Naive thymus-derived CD8-positive, alpha-beta T cell (primary cell): ENCODE data around the gene HDAC8. TPM values are rescaled to one million over a fixed set of nuclear protein-coding genes. Genes with fewer than 3 reads are reported as not detected.

Source experiments
- ATAC-seq, 2 donors: fragments of 150-1000 bp; cut with Tn5 transposase in 1 of 2; sonication (Bioruptor Pico), chemical (Tn5 transposase) in 1 of 2; 1 replicate in 1 of 2; 2 replicates in 1 of 2; pipeline ENCODE4 v1.10.0; 2021; ENCODE audit warnings: mild to moderate bottlenecking in 2 of 2, moderate library complexity in 2 of 2
- POLR2A ChIA-PET: fragments of 350-600 bp; sonication (Branson Sonifier 250); formaldehyde crosslinking; loops from one replicate; lab custom pipeline; 2021; ENCODE audit warnings: antibody characterized with exemption; lab: Charles Lee
- DNase-seq, 10 donors: peaks; one replicate each; pipeline versions ENCODE4 v3.0.0 to v3.0.0-alpha.2; 2020 to 2022
- H3K27ac Mint-ChIP-seq, 10 donors: one replicate each; pipeline ENCODE4 v1.8.0; 2020 to 2022; ENCODE audit warnings: mild to moderate bottlenecking in 10 of 10, mixed read lengths in 10 of 10, moderate library complexity in 4 of 10, inconsistent platforms in 1 of 10
- H3K27me3 Mint-ChIP-seq, 5 donors: one replicate each; pipeline ENCODE4 v1.8.0; 2021 to 2022; ENCODE audit warnings: mixed read lengths in 5 of 5
- H3K36me3 Mint-ChIP-seq, 3 donors: one replicate each; pipeline ENCODE4 v1.8.0; 2020 to 2022; ENCODE audit warnings: mixed read lengths in 3 of 3, mild to moderate bottlenecking in 2 of 3, inconsistent platforms in 1 of 3
- H3K4me1 Mint-ChIP-seq, 4 donors: one replicate each; pipeline ENCODE4 v1.8.0; 2021 to 2022; ENCODE audit warnings: mixed read lengths in 4 of 4
- H3K4me3 Mint-ChIP-seq, 10 donors: one replicate each; pipeline ENCODE4 v1.8.0; 2020 to 2022; ENCODE audit warnings: mild to moderate bottlenecking in 10 of 10, mixed read lengths in 10 of 10, moderate library complexity in 6 of 10, inconsistent platforms in 1 of 10
- H3K9me3 Mint-ChIP-seq, 9 donors: one replicate each; pipeline ENCODE4 v1.8.0; 2020 to 2022; ENCODE audit warnings: mixed read lengths in 9 of 9, mild to moderate bottlenecking in 3 of 9, inconsistent platforms in 1 of 9, moderate library complexity in 1 of 9
- polyA plus RNA-seq, 3 donors: library from polyadenylated mRNA; unstranded; fragments of 300-500 nt; fragmentation: Illumina TruSeq; gene quantifications; one replicate each; pipeline ENCODE4 v1.2.3, GENCODE V29; 2021
- total RNA-seq, 8 experiments: library from RNA in 2 of 8; stranded (reverse) in 2 of 8; gene quantifications; one replicate each; pipeline ENCODE4 v1.2.3 and lab custom pipeline; 2021 to 2026

The HDAC8 gene
- total and polyA plus RNA-seq, 5 experiments from 2014 or later, result 11.5 to 21.9 (median 14.0) TPM

DNA sequence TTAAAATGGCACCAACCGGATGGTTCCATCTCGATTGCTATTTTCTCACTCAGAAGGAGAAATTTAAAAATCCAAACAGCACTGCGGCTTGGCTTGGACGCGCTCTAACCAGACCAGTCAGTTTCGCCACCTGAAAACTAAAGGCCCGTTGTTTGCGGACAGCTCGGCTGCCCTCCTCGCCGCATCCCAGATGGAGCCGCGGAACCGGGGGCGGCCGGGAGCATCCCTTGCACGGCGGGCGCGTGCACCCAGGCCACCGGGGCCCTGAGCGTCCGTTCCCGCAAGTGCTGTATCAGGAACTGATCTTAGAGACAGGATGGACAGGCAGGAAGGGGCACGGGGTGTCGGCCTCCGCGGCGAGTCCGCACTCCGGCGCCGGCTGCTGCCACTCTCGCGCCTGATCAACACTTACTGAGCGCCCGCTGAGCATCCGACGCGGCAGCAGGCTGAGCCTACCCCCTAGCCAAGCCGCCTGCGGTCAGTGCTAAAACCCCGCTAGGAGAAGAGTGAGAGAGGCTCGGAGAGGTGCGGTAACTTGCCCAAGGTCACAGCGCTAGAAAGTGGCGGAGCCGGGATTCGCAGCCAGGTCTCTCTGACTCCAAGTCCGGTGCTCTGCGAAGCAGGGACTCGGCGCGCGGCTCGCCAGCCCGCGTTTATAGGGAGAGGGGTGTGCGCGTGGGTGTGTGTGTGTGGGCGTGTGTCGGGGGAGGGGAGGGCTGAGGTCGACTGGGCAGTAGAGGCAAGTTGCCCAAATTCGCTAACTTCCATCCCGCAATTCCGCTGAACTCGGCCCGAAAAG, 267.2 kb downstream of the HDAC8 start, which contains the start of gene CITED1:
Gene CITED1, minus strand, starts transcription at position 629 of the 799 bp plus-strand sequence. CDS start 3,045 bp downstream, outside the sequence.
- POLR2A ChIA-PET, result no interaction called here
- H3K4me3 Mint-ChIP-seq, result peak within 1 kb of the TSS; percentile 80 to 95 (median 88)
- peaks cover 0 to 3% (median 0%) of the 10 kb centered on the region in 9 donors for H3K9me3 Mint-ChIP-seq
- peak in 1 of 10 donors; percentile 4 for DNase-seq
- peak; percentile 29 to 30 for ATAC-seq
- peaks cover 11 to 36% (median 30%) of the 10 kb centered on the region in 4 donors for H3K4me1 Mint-ChIP-seq
- H3K36me3 Mint-ChIP-seq, result peaks cover 0 to 3% (median 0%) of the 10 kb centered on the region in 3 donors
- no peak within 1 kb of the TSS for H3K27ac Mint-ChIP-seq
- peaks cover 18 to 73% (median 39%) of the 10 kb centered on the region in 5 donors for H3K27me3 Mint-ChIP-seq

DNA sequence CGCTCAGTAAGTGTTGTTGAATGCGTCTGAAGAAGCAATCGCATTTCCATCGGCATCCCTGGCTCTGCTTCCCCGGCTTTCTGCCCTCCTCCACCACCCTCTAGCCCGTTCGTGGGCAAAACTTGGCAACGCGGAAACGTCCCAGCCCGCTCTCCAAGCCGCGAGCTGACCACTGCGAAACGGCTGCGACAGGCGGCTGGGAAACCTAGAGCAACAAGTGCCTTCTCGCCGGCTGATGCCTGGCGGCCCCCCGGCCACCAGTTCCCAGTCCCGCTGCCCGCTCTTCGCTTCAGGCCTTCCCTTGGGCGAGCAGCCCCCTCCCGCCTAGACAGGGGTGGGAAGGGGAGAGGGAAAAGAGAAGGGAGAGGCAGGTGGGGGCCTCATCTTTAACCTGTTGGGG, 267.8 kb downstream of the HDAC8 start:
- Mint-ChIP-seq H3K4me1 (peaks cover 11 to 36% (median 30%) of the 10 kb centered on the region in 4 donors), H3K27me3 (peaks cover 18 to 74% (median 40%) of the 10 kb centered on the region in 5 donors), H3K27ac (no peak overlapping the region), H3K4me3 (peak overlapping the region; percentile 37 to 83 (median 74)), H3K9me3 (peaks cover 0 to 3% (median 0%) of the 10 kb centered on the region in 9 donors), H3K36me3 (peaks cover 0 to 3% (median 0%) of the 10 kb centered on the region in 3 donors)
- no peak for DNase-seq
- no peak for ATAC-seq
- POLR2A ChIA-PET, result no interaction called here

GRCh38 chrX:72301781-72302180, 270.9 kb downstream of the HDAC8 start:
- Mint-ChIP-seq H3K4me3 (no peak overlapping the region), H3K4me1 (peaks cover 3 to 12% (median 10%) of the 10 kb centered on the region in 4 donors), H3K27me3 (peaks cover 16 to 71% (median 44%) of the 10 kb centered on the region in 5 donors), H3K36me3 (peaks cover 0 to 3% (median 0%) of the 10 kb centered on the region in 3 donors), H3K9me3 (no peaks in the 10 kb centered on the region), H3K27ac (no peak overlapping the region)
- POLR2A ChIA-PET, result no interaction called here
- DNase-seq (no peak), ATAC-seq (no peak)

- POLR2A ChIA-PET, result no interaction called here
- Mint-ChIP-seq H3K27ac (no peak overlapping the region), H3K4me3 (no peak overlapping the region), H3K4me1 (peaks cover 0 to 7% (median 4%) of the 10 kb centered on the region in 4 donors), H3K36me3 (peaks cover 0 to 3% (median 0%) of the 10 kb centered on the region in 3 donors), H3K27me3 (peaks cover 18 to 78% (median 51%) of the 10 kb centered on the region in 5 donors), H3K9me3 (no peaks in the 10 kb centered on the region)
- ATAC-seq, result no peak
- no peak for DNase-seq
Observed at GRCh38 chrX:72299891-72300630, 272.6 kb downstream of the HDAC8 start.

DNA sequence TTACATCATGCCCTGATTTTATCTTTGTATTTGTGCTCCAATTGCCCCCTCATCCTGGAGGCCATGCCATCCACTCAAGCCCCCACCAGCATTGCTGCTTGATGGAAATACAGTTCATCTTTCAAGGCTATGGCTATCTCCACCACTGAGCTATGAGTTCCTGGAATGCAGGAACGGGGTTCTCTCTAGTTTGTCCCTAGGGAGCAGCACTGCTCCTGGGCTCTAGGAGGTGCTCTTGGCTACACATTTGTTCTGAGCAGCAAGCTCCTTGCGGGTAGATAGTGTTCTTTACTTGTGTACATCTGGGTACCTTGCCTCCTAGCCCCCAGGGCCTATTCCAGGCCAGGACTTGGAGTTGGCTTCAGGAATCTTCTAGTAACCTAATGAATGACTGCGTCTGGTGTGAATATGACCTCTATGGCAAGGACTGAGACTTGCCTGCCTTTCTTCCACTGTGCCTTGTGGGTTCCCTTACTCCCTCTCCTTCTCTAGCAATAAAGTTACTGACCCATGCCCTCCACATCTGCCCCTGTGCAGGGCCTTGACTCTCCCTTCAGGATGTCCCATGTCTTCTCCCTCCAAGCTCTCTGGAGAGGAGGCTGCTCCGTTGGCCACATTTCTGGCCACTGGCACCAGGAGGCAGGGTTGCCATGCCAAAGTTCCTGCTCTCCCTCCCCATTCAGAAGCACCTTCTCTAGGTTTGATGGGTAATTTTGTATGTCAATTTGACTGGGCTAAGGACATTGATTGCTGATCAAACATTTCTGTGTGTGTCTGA, 274.5 kb downstream of the HDAC8 start:
- Mint-ChIP-seq H3K4me1 (no peaks in the 10 kb centered on the region), H3K4me3 (no peak overlapping the region), H3K36me3 (peaks cover 0 to 3% (median 0%) of the 10 kb centered on the region in 3 donors), H3K9me3 (no peaks in the 10 kb centered on the region), H3K27ac (no peak overlapping the region), H3K27me3 (peaks cover 11 to 64% (median 45%) of the 10 kb centered on the region in 5 donors)
- POLR2A ChIA-PET, result interaction anchor here (0.5 kb wide), 1 partner anchor 34 kb away, joined by 3 read pairs; no protein-coding TSS in a partner anchor
- DNase-seq, result no peak
- no peak for ATAC-seq

DNA sequence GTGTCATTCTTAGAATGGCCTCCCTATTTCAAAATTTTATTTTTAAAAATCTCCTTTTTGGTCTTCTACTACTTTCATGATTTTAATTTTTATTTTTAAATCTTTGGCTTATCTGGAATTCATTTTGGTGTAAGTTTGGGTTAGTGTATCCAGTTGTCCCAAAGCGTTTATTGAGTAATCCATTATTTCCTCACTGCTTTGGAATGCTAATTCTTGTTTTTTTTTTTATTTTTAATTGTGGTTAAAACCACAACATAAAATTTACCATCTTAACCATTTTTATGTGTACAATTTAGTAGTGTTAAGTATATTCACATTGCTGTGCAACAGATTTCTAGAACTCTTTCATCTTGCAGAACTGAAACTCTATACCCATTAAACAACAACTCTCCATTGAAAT, 275.7 kb downstream of the HDAC8 start:
- no peak for DNase-seq
- H3K9me3 Mint-ChIP-seq, result peaks cover 0 to 2% (median 0%) of the 10 kb centered on the region in 9 donors
- peaks cover 9 to 63% (median 40%) of the 10 kb centered on the region in 5 donors for H3K27me3 Mint-ChIP-seq
- ATAC-seq, result no peak
- POLR2A ChIA-PET, result no interaction called here
- H3K36me3 Mint-ChIP-seq, result peaks cover 0 to 2% (median 0%) of the 10 kb centered on the region in 3 donors
- H3K4me1 Mint-ChIP-seq, result no peaks in the 10 kb centered on the region
- H3K27ac Mint-ChIP-seq, result no peak overlapping the region
- no peak overlapping the region for H3K4me3 Mint-ChIP-seq

DNA sequence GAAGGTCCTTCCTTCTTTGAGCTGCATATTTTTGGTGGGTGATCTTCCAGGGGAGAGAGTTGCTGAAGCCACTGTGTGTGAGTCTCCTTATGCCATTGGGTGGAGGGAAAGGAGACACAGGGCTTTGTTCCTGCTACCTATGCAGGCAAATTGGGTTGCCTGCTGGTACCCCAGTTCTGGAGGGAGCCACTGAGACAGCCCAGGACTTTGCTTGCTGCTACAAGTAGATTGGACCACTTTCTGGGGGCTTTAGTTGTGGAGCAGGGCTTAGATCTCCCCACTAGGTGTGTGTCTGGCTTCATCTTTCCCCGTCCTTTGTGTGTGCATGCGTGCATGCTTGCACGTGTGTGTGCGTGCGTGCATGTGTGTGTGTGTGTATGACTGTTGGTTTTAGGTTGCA, 276.9 kb downstream of the HDAC8 start:
- Mint-ChIP-seq H3K36me3 (peaks cover 0 to 2% (median 0%) of the 10 kb centered on the region in 3 donors), H3K9me3 (peaks cover 0 to 2% (median 0%) of the 10 kb centered on the region in 9 donors), H3K27me3 (peaks cover 7 to 60% (median 36%) of the 10 kb centered on the region in 5 donors), H3K4me3 (no peak overlapping the region), H3K4me1 (no peaks in the 10 kb centered on the region), H3K27ac (no peak overlapping the region)
- ATAC-seq, result no peak
- no peak for DNase-seq
- POLR2A ChIA-PET, result no interaction called here

- ATAC-seq (no peak), DNase-seq (no peak)
- H3K36me3 Mint-ChIP-seq, result peaks cover 0 to 5% (median 2%) of the 10 kb centered on the region in 3 donors
- H3K4me1 Mint-ChIP-seq, result no peaks in the 10 kb centered on the region
- H3K9me3 Mint-ChIP-seq, result peaks cover 0 to 10% (median 0%) of the 10 kb centered on the region in 9 donors
- H3K4me3 Mint-ChIP-seq, result no peak overlapping the region
- POLR2A ChIA-PET, result no interaction called here
- no peak overlapping the region for H3K27ac Mint-ChIP-seq
- H3K27me3 Mint-ChIP-seq, result peaks cover 7 to 48% (median 28%) of the 10 kb centered on the region in 5 donors
Observed at GRCh38 chrX:72294497-72294896, 278.1 kb downstream of the HDAC8 start.

GRCh38 chrX:72282302-72282701, 290.3 kb downstream of the HDAC8 start:
- no peak overlapping the region for H3K4me3 Mint-ChIP-seq
- POLR2A ChIA-PET, result no interaction called here
- no peak overlapping the region for H3K27ac Mint-ChIP-seq
- no peak for ATAC-seq
- no peak for DNase-seq
- no peaks in the 10 kb centered on the region for H3K36me3 Mint-ChIP-seq
- H3K9me3 Mint-ChIP-seq, result no peaks in the 10 kb centered on the region
- no peaks in the 10 kb centered on the region for H3K4me1 Mint-ChIP-seq
- H3K27me3 Mint-ChIP-seq, result peaks cover 0 to 6% (median 2%) of the 10 kb centered on the region in 5 donors

DNA sequence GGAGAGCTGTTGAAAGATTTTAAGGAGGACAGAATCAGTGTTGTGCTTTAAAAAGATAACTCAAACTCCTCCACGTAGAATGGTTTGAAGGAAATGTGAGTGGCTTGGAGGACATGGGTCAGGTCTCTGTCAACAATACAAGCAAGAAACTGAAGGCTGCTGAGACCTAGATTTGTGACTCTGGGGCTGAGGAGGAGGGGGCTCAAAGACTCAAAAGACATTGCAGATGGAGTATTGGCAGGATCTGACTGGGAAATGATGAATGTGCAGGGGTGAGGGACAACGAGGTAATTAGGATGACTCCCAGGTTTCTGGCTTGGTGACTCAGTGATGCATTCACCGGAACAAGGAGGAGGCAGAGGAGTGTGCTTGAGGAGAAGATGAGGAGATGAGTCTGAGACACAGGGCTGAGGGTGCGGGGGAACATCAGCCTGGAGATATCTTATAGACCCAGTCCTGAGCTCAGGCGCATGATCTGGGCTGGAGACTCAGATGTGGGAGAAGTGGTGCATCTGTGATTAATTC, 292.3 kb downstream of the HDAC8 start:
- POLR2A ChIA-PET, result no interaction called here
- ATAC-seq (no peak), DNase-seq (no peak)
- Mint-ChIP-seq H3K36me3 (peaks cover 0 to 5% (median 0%) of the 10 kb centered on the region in 3 donors), H3K4me3 (no peak overlapping the region), H3K27me3 (peaks cover 0 to 6% (median 2%) of the 10 kb centered on the region in 5 donors), H3K9me3 (no peaks in the 10 kb centered on the region), H3K27ac (peak overlapping the region in 1 of 10 donors; percentile 71), H3K4me1 (peaks cover 2 to 8% (median 6%) of the 10 kb centered on the region in 4 donors)
